BLaER1 treated with 17β-estradiol and CSF1 and Interleukin-3, amounts not matched to agents 10 nM and 100 nM (cell line): Measurements from ENCODE around the gene CASP9.

Source experiments
- H3K27ac ChIP-seq, 11 experiments: shearing (Covaris generic); formaldehyde crosslinking; 2 replicates each; pipeline ENCODE4 v1.8.1; 2022
- H3K27me3 ChIP-seq, 11 experiments: shearing (Covaris generic); formaldehyde crosslinking; 2 replicates each; pipeline ENCODE4 v1.8.1; 2022
- H3K36me3 ChIP-seq, 11 experiments: shearing (Covaris generic); formaldehyde crosslinking; 2 replicates each; pipeline ENCODE4 v1.8.1; 2022
- H3K4me1 ChIP-seq, 10 experiments: shearing (Covaris generic); formaldehyde crosslinking; 2 replicates each; pipeline ENCODE4 v1.8.1; 2022
- H3K4me2 ChIP-seq, 11 experiments: shearing (Covaris generic); formaldehyde crosslinking; 2 replicates each; pipeline ENCODE4 v1.8.1; 2022
- H3K4me3 ChIP-seq, 10 experiments: shearing (Covaris generic); formaldehyde crosslinking; 2 replicates each; pipeline ENCODE4 v1.8.1; 2022
- H3K9ac ChIP-seq, 11 experiments: shearing (Covaris generic); formaldehyde crosslinking; 2 replicates each; pipeline ENCODE4 v1.8.1; 2022
- H3K9me3 ChIP-seq, 11 experiments: shearing (Covaris generic); formaldehyde crosslinking; replicated peaks in 1 of 11; 2 replicates each; pipeline ENCODE4 v1.8.1; 2022
- H4K20me1 ChIP-seq, 11 experiments: shearing (Covaris generic); formaldehyde crosslinking; 2 replicates each; pipeline ENCODE4 v1.8.1; 2022
- Cebpa-rat ChIP-seq, 11 experiments: shearing (Covaris generic); IDR thresholded peaks; 2 replicates each; pipeline ENCODE4 v1.8.1; 2022

Gene CASP9

GRCh38 chr1:15524021-15524282 is at the start of gene CASP9:
TSS of gene CASP9 (minus strand) at chr1:15524215. CDS start at chr1:15524200, 15 bp downstream.
- Histone ChIP-seq H4K20me1 (peaks cover 0 to 11% (median 0%) of the 10 kb centered on the region in 11 experiments; a peak in 5 of 22 replicates), H3K36me3 (peaks cover 0 to 8% (median 0%) of the 10 kb centered on the region in 11 experiments; a peak in 2 of 22 replicates), H3K9me3 (no peaks in the 10 kb centered on the region), H3K4me3 (peak within 1 kb of the TSS; percentile 60 to 91 (median 81)), H3K9ac (peak within 1 kb of the TSS; percentile 72 to 95 (median 82)), H3K4me1 (peaks cover 33 to 48% (median 44%) of the 10 kb centered on the region in 10 experiments), H3K27ac (peak within 1 kb of the TSS; percentile 76 to 95 (median 85)), H3K27me3 (no peaks in the 10 kb centered on the region), H3K4me2 (peak within 1 kb of the TSS; percentile 83 to 97 (median 94))
- no peak for TF ChIP-seq Cebpa-rat (IDR thresholded peaks at IDR 0.05)

- Histone ChIP-seq H4K20me1 (no peaks in the 10 kb centered on the region), H3K4me1 (peaks cover 42 to 75% (median 53%) of the 10 kb centered on the region in 10 experiments), H3K9me3 (no peaks in the 10 kb centered on the region), H3K27ac (peak overlapping the region; percentile 7 to 89 (median 80); a peak in 17 of 22 replicates), H3K9ac (peak overlapping the region in 4 of 11 experiments; percentile 1 to 39 (median 27); a peak in 5 of 22 replicates), H3K4me3 (no peak overlapping the region), H3K4me2 (peak overlapping the region in 10 of 11 experiments; percentile 46 to 80 (median 66); a peak in 18 of 22 replicates), H3K27me3 (no peaks in the 10 kb centered on the region), H3K36me3 (peaks cover 4 to 45% (median 25%) of the 10 kb centered on the region in 11 experiments)
- TF ChIP-seq Cebpa-rat (IDR thresholded peaks at IDR 0.05): no peak
These were observed 49.5 kb upstream of the CASP9 start for GRCh38 chr1:15573477-15573876.

GRCh38 chr1:15571266-15571665 is 47.3 kb upstream of the CASP9 start:
- H3K4me2 ChIP-seq: peak overlapping the region; percentile 46 to 80 (median 62)
- H3K36me3 ChIP-seq: peaks cover 26 to 67% (median 47%) of the 10 kb centered on the region in 11 experiments
- peaks cover 33 to 58% (median 41%) of the 10 kb centered on the region in 10 experiments for H3K4me1 ChIP-seq
- H4K20me1 ChIP-seq: no peaks in the 10 kb centered on the region
- H3K9ac ChIP-seq: peak overlapping the region in 10 of 11 experiments; percentile 45 to 75 (median 64); a peak in 14 of 22 replicates
- peak overlapping the region; percentile 22 to 89 (median 80); a peak in 21 of 22 replicates for H3K27ac ChIP-seq
- TF ChIP-seq Cebpa-rat (IDR thresholded peaks at IDR 0.05): no peak
- no peaks in the 10 kb centered on the region for H3K27me3 ChIP-seq
- H3K4me3 ChIP-seq: no peak overlapping the region; a peak in 1 of 20 replicates
- H3K9me3 ChIP-seq: no peaks in the 10 kb centered on the region

- Histone ChIP-seq H3K36me3 (peaks cover 30 to 67% (median 51%) of the 10 kb centered on the region in 11 experiments), H3K9me3 (no peaks in the 10 kb centered on the region), H3K27me3 (no peaks in the 10 kb centered on the region), H3K27ac (peak overlapping the region in 10 of 11 experiments; percentile 73 to 89 (median 81); a peak in 20 of 22 replicates), H3K9ac (peak overlapping the region in 3 of 11 experiments; percentile 57 to 75 (median 73); a peak in 6 of 22 replicates), H3K4me1 (peaks cover 33 to 58% (median 41%) of the 10 kb centered on the region in 10 experiments), H3K4me3 (no peak overlapping the region), H4K20me1 (no peaks in the 10 kb centered on the region), H3K4me2 (peak overlapping the region; percentile 46 to 80 (median 62))
- peak in 2 of 11 experiments; percentile 19 to 50; a peak in 2 of 22 replicates for TF ChIP-seq Cebpa-rat (IDR thresholded peaks at IDR 0.05)
These were observed 46.8 kb upstream of the CASP9 start for GRCh38 chr1:15570861-15571260.

GRCh38 chr1:15568387-15569073 is 44.5 kb upstream of the CASP9 start:
- H3K4me3 ChIP-seq: no peak overlapping the region
- H3K27ac ChIP-seq: peak overlapping the region in 3 of 11 experiments; percentile 16 to 88 (median 86); a peak in 3 of 22 replicates
- no peak for TF ChIP-seq Cebpa-rat (IDR thresholded peaks at IDR 0.05)
- H3K9ac ChIP-seq: no peak overlapping the region
- H3K27me3 ChIP-seq: no peaks in the 10 kb centered on the region
- no peaks in the 10 kb centered on the region for H4K20me1 ChIP-seq
- H3K4me2 ChIP-seq: 0 out of 22 replicates have a peak overlapping the region, but pooled peaks of 1 of the 11 experiments have one; percentile 25
- no peaks in the 10 kb centered on the region for H3K9me3 ChIP-seq
- peaks cover 46 to 74% (median 66%) of the 10 kb centered on the region in 11 experiments for H3K36me3 ChIP-seq
- peaks cover 31 to 67% (median 43%) of the 10 kb centered on the region in 10 experiments for H3K4me1 ChIP-seq

GRCh38 chr1:15559189-15559810 is 35.3 kb upstream of the CASP9 start:
- Histone ChIP-seq H3K9ac (no peak overlapping the region), H3K4me1 (peaks cover 0 to 23% (median 6%) of the 10 kb centered on the region in 10 experiments; a peak in 10 of 20 replicates), H4K20me1 (no peaks in the 10 kb centered on the region), H3K36me3 (peaks cover 47 to 62% (median 53%) of the 10 kb centered on the region in 11 experiments), H3K27ac (no peak overlapping the region), H3K27me3 (no peaks in the 10 kb centered on the region), H3K4me2 (no peak overlapping the region), H3K4me3 (no peak overlapping the region), H3K9me3 (no peaks in the 10 kb centered on the region)
- no peak for TF ChIP-seq Cebpa-rat (IDR thresholded peaks at IDR 0.05)

GRCh38 chr1:15558516-15558915 is 34.5 kb upstream of the CASP9 start:
- TF ChIP-seq Cebpa-rat (IDR thresholded peaks at IDR 0.05): no peak
- Histone ChIP-seq H3K9ac (no peak overlapping the region), H3K27ac (no peak overlapping the region)

GRCh38 chr1:15557594-15557993 is 33.6 kb upstream of the CASP9 start:
- Histone ChIP-seq H4K20me1 (no peaks in the 10 kb centered on the region), H3K36me3 (peaks cover 33 to 62% (median 44%) of the 10 kb centered on the region in 11 experiments), H3K4me3 (no peak overlapping the region), H3K4me1 (peaks cover 0 to 7% (median 0%) of the 10 kb centered on the region in 10 experiments; a peak in 5 of 20 replicates), H3K27me3 (no peaks in the 10 kb centered on the region), H3K4me2 (no peak overlapping the region), H3K27ac (no peak overlapping the region), H3K9ac (no peak overlapping the region), H3K9me3 (no peaks in the 10 kb centered on the region)
- TF ChIP-seq Cebpa-rat (IDR thresholded peaks at IDR 0.05): no peak

More at GRCh38 chr1:15558516-15558915, 34.5 kb upstream of the CASP9 start:
- Histone ChIP-seq H3K4me2 (no peak overlapping the region), H4K20me1 (no peaks in the 10 kb centered on the region), H3K9me3 (no peaks in the 10 kb centered on the region), H3K4me1 (peaks cover 0 to 15% (median 0%) of the 10 kb centered on the region in 10 experiments; a peak in 6 of 20 replicates), H3K4me3 (no peak overlapping the region), H3K36me3 (peaks cover 41 to 62% (median 51%) of the 10 kb centered on the region in 11 experiments), H3K27me3 (no peaks in the 10 kb centered on the region)

- H4K20me1 ChIP-seq: no peaks in the 10 kb centered on the region
- H3K9ac ChIP-seq: no peak overlapping the region
- H3K27me3 ChIP-seq: no peaks in the 10 kb centered on the region
- H3K4me3 ChIP-seq: no peak overlapping the region
- H3K27ac ChIP-seq: no peak overlapping the region
- peaks cover 0 to under 1% (median 0%) of the 10 kb centered on the region in 10 experiments; a peak in 2 of 20 replicates for H3K4me1 ChIP-seq
- no peaks in the 10 kb centered on the region for H3K9me3 ChIP-seq
- no peak for TF ChIP-seq Cebpa-rat (IDR thresholded peaks at IDR 0.05)
- H3K4me2 ChIP-seq: no peak overlapping the region
- peaks cover 27 to 60% (median 39%) of the 10 kb centered on the region in 11 experiments for H3K36me3 ChIP-seq
These were observed 33.0 kb upstream of the CASP9 start for GRCh38 chr1:15557008-15557407.
